IPS-15b (cell line): ENCODE data around the gene SLC27A6.

Experiments used
- H3K27me3 ChIP-seq: one replicate; pipeline ENCODE4 v1.6.1; 2013; ENCODE audit warnings: low read length; ENCODE audit not compliant: control insufficient read depth, insufficient read depth
- H3K36me3 ChIP-seq: one replicate; pipeline ENCODE4 v1.6.1; 2013; ENCODE audit warnings: low read length; ENCODE audit not compliant: control insufficient read depth, insufficient read depth
- H3K4me1 ChIP-seq: one replicate; pipeline ENCODE4 v1.6.1; 2013; ENCODE audit warnings: mild to moderate bottlenecking, low read length; ENCODE audit not compliant: control insufficient read depth, insufficient read depth
- H3K4me3 ChIP-seq: one replicate; pipeline ENCODE4 v1.5.1; 2013; ENCODE audit warnings: low read depth, low read length
- H3K9ac ChIP-seq: one replicate; pipeline ENCODE4 v1.6.1; 2013; ENCODE audit warnings: low read depth, mild to moderate bottlenecking, low read length
- H3K9me3 ChIP-seq: one replicate; pipeline ENCODE4 v1.6.1; 2013; ENCODE audit warnings: mild to moderate bottlenecking, low read length; ENCODE audit not compliant: control insufficient read depth, insufficient read depth

Gene SLC27A6

DNA sequence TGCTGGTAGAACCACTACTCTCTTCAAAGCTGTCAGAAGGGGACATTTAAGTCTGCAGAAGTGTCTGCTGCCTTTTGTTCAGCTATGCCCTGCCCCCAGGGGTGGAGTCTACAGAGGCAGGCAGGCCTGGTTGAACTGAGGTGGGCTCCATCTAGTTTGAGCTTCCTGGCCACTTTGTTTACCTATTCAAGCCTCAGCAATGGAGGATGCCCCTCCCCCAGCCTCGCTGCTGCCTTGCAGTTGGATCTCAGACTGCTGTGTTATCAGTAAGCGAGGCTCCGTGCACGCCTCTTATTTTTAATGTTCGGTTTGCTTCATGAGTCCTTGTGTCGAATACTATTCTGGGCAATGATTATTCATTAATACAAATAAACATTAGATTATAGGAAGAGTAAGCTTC is 3.1 kb upstream of the SLC27A6 start:
- no peak overlapping the region for H3K9ac ChIP-seq
- no peaks in the 10 kb centered on the region for H3K36me3 ChIP-seq
- peaks cover 29% of the 10 kb centered on the region for H3K27me3 ChIP-seq
- peaks cover 3% of the 10 kb centered on the region for H3K4me1 ChIP-seq
- H3K9me3 ChIP-seq = no peaks in the 10 kb centered on the region
- no peak overlapping the region for H3K4me3 ChIP-seq

DNA sequence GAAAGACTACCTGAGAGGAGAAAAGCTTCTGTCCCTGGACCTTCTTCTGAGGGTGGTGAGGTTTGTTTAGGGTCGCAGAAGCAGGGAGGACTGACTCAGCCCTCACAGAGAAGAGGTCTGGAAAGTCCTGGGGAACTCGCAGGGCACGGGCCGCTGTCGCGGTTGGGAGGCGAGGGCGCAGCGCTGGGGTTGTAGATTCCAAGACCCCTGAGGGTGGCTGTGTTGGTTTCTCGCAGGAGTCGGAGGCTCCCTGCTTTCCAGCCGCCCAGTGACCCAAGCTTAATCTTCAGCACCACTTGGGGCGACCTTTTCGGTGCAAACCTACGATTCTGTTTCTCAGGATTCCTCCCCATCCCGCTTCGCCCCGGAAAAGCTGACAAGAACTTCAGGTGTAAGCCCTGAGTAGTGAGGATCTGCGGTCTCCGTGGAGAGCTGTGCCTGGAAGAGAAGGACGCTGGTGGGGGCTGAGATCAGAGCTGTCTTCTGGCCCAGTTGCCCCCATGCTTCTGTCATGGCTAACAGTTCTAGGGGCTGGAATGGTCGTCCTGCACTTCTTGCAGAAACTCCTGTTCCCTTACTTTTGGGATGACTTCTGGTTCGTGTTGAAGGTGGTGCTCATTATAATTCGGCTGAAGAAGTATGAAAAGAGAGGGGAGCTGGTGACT is 482 bp downstream of the SLC27A6 start:
- Histone ChIP-seq H3K9me3 (no peaks in the 10 kb centered on the region), H3K36me3 (no peaks in the 10 kb centered on the region), H3K4me3 (peak overlapping the region; percentile 88), H3K27me3 (peaks cover 29% of the 10 kb centered on the region), H3K9ac (no peak overlapping the region), H3K4me1 (peaks cover 3% of the 10 kb centered on the region)

DNA sequence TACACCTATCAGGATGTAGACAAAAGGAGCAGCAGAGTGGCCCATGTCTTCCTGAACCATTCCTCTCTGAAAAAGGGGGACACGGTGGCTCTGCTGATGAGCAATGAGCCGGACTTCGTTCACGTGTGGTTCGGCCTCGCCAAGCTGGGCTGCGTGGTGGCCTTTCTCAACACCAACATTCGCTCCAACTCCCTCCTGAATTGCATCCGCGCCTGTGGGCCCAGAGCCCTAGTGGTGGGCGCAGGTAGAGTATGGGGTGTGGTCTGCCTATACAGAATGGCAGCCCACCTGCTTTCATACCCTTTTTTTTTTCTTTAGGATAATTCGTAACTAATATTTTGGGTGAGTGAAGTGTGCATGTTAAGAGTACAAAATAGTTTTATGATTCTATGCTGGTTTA is 1.1 kb downstream of the SLC27A6 start:
- Histone ChIP-seq H3K27me3 (peaks cover 29% of the 10 kb centered on the region), H3K9ac (no peak overlapping the region), H3K9me3 (no peaks in the 10 kb centered on the region), H3K4me1 (peaks cover 3% of the 10 kb centered on the region), H3K36me3 (no peaks in the 10 kb centered on the region), H3K4me3 (peak overlapping the region; percentile 88)

DNA sequence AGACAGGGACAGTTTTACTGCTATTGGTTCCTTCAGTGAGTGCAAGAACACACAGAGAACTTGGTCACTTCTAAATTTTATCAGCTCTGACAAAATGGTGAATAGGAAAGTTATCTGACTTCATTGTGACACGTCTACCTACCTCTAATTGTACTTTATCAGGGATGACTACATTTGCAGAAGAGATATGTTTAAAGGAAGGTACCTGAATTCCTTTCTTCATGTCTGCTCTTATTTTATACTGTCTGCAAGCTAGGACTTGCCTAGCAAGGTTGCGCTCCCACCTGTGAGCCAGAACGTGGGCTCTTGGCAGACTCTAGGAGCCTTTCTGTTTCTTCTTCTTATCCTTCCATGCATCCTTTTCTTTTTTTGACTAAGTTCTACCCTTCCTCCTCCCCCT is 1.6 kb downstream of the SLC27A6 start:
- no peaks in the 10 kb centered on the region for H3K36me3 ChIP-seq
- no peaks in the 10 kb centered on the region for H3K9me3 ChIP-seq
- no peak overlapping the region for H3K9ac ChIP-seq
- no peak overlapping the region for H3K4me3 ChIP-seq
- H3K27me3 ChIP-seq = peaks cover 29% of the 10 kb centered on the region
- peaks cover 2% of the 10 kb centered on the region for H3K4me1 ChIP-seq

DNA sequence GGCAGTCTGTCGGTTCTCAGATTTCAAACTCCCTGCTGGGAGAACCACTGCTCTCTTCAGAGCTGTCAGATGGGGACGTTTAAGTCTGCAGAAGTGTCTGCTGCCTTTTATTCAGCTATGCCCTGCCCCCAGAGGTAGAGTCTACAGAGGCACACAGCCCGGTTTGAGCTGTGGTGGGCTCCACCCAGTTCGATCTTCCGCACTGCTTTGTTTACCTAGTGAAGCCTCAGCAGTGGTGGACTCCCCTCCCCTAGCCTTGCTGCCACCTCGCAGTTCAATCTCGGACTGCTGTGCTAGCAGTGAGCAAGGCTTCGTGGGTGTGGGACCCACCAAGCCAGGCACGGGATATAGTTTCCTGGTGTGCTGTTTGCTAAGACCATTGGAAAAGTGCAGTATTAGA is 8.0 kb downstream of the SLC27A6 start:
- no peak overlapping the region for H3K4me3 ChIP-seq
- H3K36me3 ChIP-seq = no peaks in the 10 kb centered on the region
- H3K9me3 ChIP-seq = no peaks in the 10 kb centered on the region

DNA sequence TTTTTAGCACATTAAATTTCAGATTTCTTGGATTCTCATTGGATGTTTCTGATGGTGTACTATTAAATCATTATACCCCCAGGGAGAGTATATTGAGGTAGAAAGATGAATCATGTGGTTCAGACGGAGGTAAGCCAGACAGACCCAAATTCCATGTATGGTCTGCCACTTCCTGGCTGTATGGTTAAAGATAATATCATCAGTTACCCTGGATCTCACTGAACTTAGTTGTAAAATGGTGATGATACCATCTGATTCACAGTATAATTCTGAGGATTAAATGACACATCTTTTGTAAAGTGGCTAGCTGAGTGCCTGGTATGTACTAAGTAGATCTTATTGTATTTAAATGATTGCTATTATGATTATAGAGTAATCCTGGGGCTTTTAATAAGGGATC is 9.3 kb downstream of the SLC27A6 start:
- no peaks in the 10 kb centered on the region for H3K9me3 ChIP-seq
- no peak overlapping the region for H3K4me3 ChIP-seq
- no peaks in the 10 kb centered on the region for H3K36me3 ChIP-seq
- no peak overlapping the region for H3K9ac ChIP-seq
- H3K27me3 ChIP-seq = no peaks in the 10 kb centered on the region
- H3K4me1 ChIP-seq = no peaks in the 10 kb centered on the region

More for the DNA sequence above, 8.0 kb downstream of the SLC27A6 start:
- H3K27me3 ChIP-seq = no peaks in the 10 kb centered on the region
- no peak overlapping the region for H3K9ac ChIP-seq
- no peaks in the 10 kb centered on the region for H3K4me1 ChIP-seq

DNA sequence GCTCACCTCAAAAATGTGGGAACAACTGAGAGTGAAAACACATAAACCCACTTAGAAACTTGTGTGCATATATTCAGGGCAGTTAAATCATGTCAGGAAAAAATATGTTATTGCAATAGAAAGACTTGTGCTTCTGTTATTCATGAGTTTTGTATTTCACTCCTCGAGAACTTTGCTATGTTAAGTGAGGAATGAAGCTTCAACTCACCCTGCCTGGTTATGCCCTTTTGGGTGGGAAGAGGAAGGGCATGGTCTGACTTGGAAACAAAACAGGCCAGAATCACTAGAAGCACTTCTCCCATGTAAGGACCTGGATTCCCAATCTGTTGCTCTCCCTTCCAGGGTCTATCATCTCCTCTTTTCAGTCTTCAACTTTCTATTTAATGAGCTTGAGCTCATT is 14.5 kb downstream of the SLC27A6 start:
- Histone ChIP-seq H3K4me3 (no peak overlapping the region), H3K4me1 (no peaks in the 10 kb centered on the region), H3K9ac (no peak overlapping the region), H3K27me3 (no peaks in the 10 kb centered on the region), H3K9me3 (no peaks in the 10 kb centered on the region), H3K36me3 (no peaks in the 10 kb centered on the region)

DNA sequence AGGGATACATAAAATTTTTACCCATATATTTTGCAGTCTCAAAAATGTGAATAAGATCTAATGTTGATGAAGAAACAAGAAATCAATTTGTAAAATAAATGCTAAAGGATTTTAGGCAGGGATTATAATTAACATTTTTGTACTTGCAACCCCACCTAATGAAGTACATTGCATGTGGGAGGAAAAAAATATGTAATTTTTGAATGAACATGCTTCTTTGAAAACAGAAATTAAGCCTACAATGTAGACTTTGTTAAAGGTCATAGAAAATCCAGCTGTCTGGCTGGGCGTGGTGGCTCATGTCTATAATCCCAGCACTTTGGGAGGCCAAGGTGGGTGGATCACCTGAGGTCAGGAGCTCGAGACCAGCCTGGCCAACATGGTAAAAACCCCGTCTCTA is 15.6 kb downstream of the SLC27A6 start:
- no peaks in the 10 kb centered on the region for H3K4me1 ChIP-seq
- no peaks in the 10 kb centered on the region for H3K36me3 ChIP-seq
- no peaks in the 10 kb centered on the region for H3K27me3 ChIP-seq

DNA sequence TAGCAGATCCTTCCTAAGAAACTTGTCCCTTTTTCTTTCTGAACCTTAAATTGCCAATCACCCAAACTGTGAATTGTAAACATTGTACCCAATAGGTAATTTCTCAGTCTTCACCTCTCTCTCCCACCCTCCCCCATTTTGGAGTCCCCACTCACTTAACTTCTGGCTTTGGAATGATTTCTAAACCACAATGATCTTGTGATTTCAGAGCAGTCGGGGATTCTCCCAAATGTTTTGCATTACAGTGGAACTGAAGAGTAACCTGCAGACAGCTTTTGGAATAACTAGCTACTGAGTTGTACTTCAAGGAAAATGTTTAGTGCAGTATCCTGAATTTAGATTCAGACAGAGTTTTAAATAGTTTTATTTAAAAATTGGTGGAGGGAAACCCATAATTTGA is 19.2 kb downstream of the SLC27A6 start:
- Histone ChIP-seq H3K36me3 (no peaks in the 10 kb centered on the region), H3K4me3 (no peak overlapping the region), H3K27me3 (no peaks in the 10 kb centered on the region), H3K4me1 (no peaks in the 10 kb centered on the region), H3K9ac (no peak overlapping the region), H3K9me3 (no peaks in the 10 kb centered on the region)

More for the DNA sequence above, 15.6 kb downstream of the SLC27A6 start:
- Histone ChIP-seq H3K9ac (no peak overlapping the region), H3K9me3 (no peaks in the 10 kb centered on the region), H3K4me3 (no peak overlapping the region)

DNA sequence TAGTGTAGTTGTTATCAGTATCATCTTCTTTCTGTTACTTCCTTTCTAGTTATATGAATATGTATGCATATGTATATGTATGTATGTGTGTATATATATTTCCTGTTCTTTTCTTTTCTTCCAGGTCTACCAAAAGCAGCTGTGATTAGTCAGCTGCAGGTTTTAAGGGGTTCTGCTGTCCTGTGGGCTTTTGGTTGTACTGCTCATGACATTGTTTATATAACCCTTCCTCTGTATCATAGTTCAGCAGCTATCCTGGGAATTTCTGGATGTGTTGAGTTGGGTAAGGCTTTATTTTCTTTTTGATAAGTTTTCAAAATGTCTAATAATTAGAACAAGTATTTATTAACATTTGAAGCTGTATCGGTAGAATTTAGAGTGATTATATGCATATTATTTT is 23.2 kb downstream of the SLC27A6 start:
- H3K4me3 ChIP-seq = no peak overlapping the region
- no peak overlapping the region for H3K9ac ChIP-seq
- H3K9me3 ChIP-seq = no peaks in the 10 kb centered on the region

DNA sequence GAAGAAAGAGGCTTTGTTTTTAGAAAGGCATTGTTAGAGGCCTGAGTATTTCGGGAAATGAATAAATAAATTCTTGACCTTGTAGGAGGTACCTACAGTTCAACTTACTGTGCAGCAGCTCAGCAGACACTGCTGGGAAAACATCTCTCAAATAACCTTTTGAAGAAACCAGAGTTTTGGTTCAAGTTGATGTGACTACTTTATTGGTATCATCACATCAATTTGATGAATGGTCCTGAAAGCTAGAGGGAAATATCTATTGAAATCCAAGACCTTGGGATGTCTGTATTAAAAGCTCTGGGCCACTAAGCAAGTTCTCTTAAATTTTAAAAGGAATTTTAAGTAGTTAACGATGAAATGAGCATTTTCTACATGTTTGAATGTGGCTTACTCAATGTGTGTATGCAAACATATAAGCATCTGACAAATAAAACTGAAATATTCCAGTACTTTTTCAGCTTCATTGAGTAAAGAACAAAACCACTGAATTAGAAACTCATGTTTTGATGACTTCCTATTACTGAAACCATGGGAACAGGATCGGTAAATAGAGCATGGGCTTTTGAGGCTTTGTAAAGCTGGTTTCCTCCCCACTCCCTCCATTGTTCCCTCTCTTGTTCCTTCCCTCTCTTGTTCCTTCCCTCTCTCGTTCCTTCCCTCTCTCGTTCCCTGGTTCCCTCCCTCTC is 36.7 kb downstream of the SLC27A6 start:
- no peaks in the 10 kb centered on the region for H3K9me3 ChIP-seq
- H3K4me3 ChIP-seq = no peak overlapping the region
- no peaks in the 10 kb centered on the region for H3K36me3 ChIP-seq
- no peaks in the 10 kb centered on the region for H3K4me1 ChIP-seq
- H3K27me3 ChIP-seq = no peaks in the 10 kb centered on the region
- no peak overlapping the region for H3K9ac ChIP-seq

More for the DNA sequence above, 23.2 kb downstream of the SLC27A6 start:
- H3K4me1 ChIP-seq = no peaks in the 10 kb centered on the region
- no peaks in the 10 kb centered on the region for H3K36me3 ChIP-seq
- no peaks in the 10 kb centered on the region for H3K27me3 ChIP-seq

DNA sequence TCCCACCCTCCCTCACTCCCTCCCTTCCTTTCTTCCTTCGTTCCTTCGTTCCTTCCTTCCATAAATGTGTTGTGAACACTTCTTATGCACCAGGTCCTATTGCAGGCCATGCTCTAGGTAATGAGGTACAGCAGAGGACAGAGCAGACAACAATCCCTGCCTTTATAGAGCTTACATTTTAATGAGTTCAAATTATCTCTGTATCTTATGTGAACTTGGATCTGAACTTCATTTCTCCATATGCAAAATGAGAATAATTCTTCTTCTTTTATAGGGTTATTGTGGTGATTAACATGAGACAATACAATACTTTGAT is 37.2 kb downstream of the SLC27A6 start:
- no peaks in the 10 kb centered on the region for H3K4me1 ChIP-seq
- H3K27me3 ChIP-seq = no peaks in the 10 kb centered on the region
- H3K9me3 ChIP-seq = no peaks in the 10 kb centered on the region
- H3K9ac ChIP-seq = no peak overlapping the region
- no peaks in the 10 kb centered on the region for H3K36me3 ChIP-seq
- peak overlapping the region; percentile 14 for H3K4me3 ChIP-seq
